Medulla oblongata (tissue), 1 donor: ENCODE measurements around the gene JHY.

Source experiments
- DNase-seq: peaks from one replicate; pipeline ENCODE4 v3.0.0-alpha.2; 2015; ENCODE audit errors: extremely low spot score

Gene JHY

DNA sequence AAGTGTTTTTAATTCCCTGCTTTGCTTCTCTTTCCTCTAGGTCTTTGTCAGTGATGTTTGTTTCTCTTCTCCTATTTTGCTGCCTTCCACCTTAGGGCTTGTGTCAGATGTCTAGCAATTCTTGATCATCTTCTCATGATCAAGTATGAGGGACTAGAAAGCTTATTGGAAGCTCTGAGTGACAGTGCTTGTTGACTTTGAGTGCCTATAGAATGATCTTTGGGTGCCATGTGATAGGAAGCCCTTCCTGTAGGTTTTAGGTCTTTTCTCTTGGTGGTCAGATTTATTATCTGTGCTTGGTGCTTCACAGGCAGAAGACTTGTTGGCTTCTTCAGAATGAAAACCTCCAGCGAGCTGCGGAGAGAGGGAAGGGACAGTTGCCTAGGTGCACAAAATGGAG lies 56.0 kb downstream of the JHY start:
- no peak for DNase-seq

DNA sequence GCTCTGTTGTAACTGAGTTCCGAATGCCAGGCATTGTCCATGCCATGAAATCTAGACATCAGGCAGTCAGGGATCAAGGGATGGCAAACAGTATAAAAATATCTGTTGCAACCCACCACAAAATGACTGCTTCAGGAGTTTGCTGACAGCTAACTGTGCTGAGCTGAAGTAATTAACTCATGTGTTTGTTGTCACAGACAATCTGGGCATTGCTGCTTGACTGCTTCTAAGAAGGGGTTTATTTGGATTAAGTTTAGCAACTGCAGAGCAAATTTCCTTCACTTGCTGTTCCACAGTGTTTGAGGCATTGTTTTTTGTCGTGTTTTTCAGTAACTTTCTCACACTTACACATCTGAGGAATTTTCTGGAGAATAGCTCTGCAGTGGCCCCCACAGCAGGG lies 68.7 kb downstream of the JHY start:
- no peak for DNase-seq

DNA sequence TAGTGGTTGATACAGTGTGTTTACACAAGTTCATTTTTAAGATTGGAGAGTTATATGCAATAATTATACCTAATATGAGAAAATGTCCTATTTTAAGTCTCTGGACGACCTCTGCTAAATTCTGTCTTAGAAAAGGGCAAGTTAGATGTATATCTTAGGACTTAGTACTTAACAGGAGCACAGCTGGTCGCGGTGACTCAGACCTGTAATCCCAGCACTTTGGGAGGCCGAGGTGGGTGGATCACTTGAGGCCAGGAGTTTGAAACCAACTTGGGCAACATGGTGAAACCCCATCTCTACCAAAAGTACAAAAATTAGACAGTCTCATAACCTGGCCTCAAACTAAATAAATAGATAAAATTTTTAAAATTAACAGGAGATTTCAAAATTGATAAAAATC lies 71.9 kb downstream of the JHY start:
- no peak for DNase-seq

GRCh38 chr11:122963961-122964360 lies 81.4 kb downstream of the JHY start:
- DNase-seq = no peak

DNA sequence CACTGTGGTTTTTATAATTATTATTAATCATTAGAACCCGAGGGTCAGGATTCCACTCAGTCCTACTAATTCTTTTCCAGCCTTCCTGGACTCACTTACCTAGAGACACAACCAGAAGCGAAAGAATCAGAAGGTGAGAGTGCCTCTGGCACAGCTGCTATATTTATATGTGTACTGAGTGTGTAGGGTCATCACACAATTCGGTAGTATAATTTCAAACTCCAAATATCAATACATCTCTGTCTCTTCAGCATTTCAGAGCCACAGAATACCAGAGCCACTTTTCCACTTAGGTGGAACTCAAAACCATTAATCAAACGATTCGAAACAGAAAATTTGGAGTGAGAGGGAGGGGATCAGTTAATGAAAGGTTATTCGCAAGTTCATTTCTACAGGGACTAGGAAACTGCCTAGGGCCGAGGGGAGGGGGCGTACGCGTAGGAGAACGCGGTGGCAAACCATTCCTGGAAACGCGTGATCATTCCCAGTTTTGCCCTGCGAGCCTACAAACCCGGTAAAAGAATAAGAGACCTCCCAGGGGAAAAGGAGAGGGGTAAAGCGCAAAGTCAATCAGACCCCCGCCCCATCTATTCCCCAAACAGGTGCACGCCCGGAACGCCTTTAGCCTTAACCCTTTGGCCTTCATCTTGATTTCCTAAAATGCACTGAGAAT lies 93.6 kb downstream of the JHY start:
- no peak for DNase-seq

DNA sequence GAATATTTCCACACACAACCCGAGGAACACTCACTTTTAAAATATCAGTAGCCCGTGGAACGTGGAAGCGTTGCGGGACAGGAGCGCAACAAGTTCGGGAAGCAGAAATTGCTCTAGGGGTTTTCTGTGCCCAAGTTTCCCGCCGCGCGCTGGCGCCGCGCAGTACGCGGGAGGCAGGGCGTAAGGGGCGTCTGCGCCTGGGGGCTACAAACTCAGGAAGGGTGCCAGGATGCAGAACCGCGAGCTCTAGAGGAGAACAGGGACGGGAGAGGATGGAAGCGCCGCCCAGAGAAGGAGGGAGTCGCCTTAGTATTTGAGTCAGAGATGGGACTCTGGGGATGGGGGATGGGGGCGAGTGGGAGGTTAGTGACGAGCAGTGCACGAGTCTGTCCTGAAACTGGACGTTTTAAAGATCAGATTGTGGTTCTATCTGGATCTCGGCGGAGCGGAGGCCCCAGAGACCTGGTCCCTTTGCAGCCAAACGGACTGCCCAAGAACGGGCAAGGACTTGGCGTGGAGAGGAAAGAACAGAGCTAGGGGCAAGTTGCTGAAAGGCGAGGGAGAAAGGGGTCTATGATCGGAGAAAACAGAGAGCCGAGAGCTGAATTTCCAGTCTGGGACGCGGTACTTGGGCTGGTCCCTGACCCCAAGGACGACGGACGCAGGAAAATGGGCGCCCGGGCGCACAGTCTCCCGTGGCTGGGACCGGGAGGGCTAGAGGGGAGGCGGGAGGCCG lies 94.3 kb downstream of the JHY start:
- DNase-seq = no peak

GRCh38 chr11:122977470-122978298 lies 95.1 kb downstream of the JHY start:
- DNase-seq = no peak

DNA sequence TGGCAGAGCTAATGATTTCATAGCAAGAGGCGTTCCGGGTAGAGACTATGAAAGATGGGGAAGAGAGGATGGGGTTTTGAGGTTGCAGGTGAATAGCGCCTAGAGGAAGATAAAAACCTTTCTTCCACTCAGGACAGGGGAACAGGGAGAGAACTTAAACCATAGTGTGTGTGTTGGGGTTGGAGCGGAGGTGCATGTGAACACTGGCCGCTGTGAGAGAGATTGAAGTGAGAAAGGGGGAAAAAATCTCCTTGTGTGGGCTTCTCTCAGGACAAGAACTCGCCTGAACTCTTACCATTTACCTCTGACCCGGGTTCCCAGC lies 95.7 kb downstream of the JHY start:
- no peak for DNase-seq

DNA sequence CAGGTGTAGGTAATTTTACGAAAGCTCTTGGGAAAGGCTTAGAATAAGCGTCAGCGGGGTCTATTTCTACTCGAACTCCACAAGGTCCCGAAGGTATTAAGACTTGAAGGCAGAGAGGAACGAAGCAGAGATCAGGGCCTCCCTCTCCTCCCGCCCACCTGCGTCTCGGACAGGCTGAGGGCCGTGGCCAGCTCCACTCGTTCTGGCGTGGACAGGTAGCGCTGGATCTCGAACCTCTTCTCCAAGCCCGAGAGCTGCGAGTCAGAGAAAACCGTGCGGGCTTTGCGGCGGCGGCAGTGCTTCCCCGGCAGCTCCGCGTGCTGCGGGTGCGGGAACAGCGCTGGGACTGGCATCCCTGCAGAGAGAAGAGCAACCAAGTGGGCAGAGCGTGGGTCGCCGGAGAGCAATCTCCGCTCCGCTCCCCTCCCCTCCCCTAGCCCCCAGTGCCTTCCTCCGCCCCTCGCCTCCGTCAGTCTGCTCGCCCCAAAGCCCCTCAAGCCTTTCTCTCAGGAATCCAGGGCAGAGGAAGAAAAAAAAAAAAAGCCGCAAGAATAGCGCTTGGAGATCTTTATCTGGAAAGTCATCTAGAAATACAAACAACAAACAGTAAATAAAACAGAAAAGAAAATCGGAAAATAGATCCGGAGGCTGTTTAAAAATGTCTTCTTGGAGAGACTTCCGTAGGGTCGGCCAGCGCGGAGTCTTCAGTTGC lies 96.7 kb downstream of the JHY start:
- no peak for DNase-seq

DNA sequence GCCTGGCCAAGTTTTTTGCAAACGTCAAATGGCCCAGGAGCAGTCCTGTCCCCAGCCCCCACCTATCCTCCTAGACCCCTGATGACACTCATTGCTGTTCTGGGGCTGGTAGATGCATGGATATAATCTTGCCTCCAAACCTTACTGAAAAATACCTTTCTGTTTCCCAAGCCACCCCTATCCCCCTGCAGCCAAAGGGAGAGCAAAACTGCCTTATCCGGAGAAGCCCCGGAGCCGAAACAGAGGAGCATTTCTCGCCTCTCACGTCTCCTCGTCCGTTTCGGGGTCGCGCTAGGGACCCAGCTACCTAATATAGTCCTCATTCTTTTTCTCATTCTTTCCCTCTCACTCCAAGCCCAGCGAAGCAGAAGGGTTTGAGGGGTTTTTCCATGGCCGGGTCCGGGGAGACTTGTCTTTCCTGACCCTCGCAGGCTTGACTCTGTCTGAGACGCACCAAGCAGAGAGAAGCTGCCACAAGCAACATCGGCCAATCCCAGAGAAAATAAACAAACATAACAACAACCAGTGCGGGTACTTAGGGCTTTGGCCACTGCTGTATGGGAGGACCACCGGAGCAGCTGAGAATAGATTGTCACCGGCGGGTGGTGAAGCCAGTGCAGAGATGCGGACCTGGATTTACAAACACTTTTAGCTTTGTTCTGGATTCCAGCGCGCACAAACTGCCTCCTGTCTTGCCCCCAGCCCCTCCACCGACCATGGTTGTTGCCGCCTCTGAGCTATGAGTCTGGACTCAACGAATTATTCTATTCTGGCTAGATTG lies 97.4 kb downstream of the JHY start:
- DNase-seq = no peak

DNA sequence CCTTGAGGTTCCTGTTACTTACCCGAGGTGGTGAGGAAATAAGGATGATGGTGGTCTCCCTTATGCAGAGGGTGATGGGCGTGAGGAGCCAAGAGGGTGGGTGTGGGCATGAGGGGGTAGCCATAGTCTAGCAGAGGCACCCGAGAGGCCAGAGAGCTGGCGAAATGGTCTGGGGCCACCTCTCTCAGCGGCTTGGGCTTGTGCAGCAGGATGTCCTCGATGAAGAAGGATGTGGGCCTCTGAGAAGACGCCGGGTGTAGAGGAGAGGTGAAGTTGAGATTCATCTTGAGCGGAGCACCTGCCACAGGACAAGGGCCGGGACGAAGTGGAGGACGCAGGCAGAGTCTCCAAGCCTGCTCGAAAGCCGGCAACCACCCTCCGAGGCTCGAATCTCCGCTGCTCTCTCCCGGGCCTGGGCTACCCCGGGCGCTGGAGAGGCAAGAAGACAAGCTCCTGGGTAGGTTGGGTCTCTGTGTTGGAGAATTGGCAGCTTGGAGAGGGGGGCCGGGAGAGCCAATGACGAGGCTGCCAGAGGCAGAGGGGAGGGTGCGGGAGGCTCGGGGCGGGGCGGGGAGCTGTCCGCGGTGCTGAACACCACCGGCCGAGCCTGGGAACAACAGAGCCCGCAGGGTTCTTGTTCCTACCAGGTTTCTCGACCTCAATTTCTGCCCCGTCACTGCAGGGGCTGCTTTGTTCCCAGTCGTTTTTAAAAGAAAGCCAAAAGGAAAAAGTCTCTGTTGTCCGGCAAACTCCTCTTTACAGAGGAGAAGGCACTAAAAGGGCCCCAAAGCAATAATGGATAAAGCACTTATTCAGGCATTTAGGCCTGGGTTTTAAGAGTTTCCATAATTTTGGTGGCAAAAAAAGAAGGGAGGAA lies 99.1 kb downstream of the JHY start, which contains the start of gene BSX:
TSS of gene BSX (minus strand) at position 447 of the 877 bp plus-strand sequence. CDS start at position 284, 163 bp downstream.
- DNase-seq = peak; percentile 46

DNA sequence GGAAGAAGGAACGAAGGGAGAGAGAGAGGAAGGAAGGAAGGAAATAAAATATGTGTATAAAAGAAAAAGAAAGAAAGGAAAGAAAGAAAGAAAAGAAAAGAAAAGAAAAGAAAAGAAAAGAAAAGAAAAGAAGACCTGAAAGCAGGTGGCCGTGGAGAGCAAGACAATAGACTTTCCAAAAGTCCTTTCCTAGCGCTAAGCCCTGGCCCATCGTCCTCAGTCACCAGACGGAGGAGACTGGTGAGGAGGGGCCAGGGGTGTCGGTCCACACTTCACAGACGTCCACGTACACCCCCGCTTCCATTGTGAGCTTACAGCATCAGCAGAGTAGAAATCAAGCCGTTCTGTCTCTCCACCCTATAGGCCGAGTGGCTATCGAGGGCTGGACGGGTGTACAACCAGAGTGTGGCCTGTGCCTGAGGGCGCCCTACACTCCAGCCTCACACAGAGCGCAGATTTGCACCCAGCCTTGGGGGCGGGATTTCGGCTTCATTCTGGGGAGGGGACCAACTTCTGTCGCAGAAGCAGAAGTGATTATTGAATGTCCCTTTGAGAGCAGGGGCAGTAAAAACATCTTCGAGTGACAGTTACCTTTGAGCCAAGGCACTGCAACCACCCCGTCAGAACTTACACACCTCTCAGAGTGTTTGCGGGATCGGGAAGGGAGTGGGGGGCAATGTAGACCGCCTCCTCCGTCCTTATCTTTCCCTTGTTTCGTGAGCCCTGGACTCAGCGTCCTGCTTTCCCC lies 101.1 kb downstream of the JHY start:
- DNase-seq = no peak

DNA sequence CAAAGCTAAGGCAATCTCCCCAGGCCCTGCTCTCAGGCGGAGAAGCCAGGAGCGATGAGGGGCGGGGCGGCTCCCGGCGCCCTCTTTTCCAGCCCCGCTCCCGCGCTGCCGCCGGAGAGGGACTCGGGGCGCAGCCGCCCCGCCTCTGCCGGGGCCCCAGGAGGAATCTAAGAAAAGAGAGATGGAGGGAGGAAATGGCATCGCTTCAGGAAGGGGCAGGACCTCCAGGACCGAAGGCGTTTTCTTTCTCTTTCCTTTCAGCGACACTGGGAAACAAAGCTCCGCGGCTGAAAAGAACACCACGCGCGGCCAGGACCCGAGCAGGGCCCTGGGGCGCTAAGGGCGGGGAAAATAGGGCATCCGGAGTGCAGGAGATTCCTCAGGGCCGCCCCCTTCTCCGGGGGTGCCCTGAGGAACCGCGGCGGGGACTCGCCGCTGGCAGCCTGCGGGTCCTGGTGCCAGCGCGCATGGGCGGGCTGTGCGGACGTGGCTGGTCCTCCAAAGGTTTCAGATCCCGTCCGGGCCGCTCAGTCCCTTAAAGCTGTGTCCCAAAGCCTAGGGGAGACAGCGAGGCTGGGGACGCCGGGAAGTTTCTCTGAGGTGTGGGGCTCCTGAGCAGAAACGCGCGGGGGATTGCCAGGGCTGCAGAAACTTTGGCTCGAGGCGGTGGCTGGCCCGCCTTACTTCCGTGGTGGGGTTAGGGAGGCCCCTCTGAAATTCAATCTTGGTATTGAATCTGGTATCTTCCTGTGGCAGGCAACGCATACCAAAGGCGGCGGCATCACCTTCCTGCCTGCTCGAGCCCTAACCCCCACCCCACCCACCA lies 101.8 kb downstream of the JHY start:
- no peak for DNase-seq

GRCh38 chr11:122995526-122995925 lies 113.0 kb downstream of the JHY start:
- DNase-seq = no peak

GRCh38 chr11:122998727-122999366 lies 116.3 kb downstream of the JHY start:
- DNase-seq = no peak

DNA sequence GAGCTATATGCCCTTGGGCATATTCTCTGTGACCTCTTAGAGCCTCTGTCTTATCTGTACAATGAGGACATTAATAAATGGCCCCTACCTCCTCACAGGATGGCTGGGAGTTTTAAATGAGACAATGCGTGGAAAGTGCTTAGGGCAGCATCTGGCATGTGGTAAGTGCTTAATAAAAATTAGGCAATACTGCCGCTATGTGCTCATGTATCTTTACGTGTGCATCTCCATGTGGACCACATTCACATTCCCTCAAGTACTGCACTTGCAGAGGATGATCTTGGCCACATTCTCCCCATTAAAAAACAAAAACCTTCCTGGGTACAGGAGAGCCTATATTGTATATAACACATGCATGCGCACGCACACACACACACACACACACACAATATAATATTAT lies 118.2 kb downstream of the JHY start:
- DNase-seq = no peak

GRCh38 chr11:123006860-123007542 lies 124.4 kb downstream of the JHY start:
- DNase-seq = peak; percentile 52
